ENCODE results near the gene NT5C1A. TPM values are rescaled to one million over a fixed set of nuclear protein-coding genes. Genes with fewer than 3 reads are reported as not detected.
A peak's percentile ranks its signal among the peaks of the same experiment; 100 is the strongest.

NT5C1A gene
- total RNA-seq, 2 donors from 2014 or later, result 0.29 TPM; not detected in 1

GRCh38 chr1:39696448-39696847 is 24.5 kb upstream of the NT5C1A start:
- Mint-ChIP-seq H3K4me1 (ENCODE audit: low read depth) (peaks cover 30% of the 10 kb centered on the region), H3K27ac (no peak overlapping the region), H3K27me3 (ENCODE audit: low read depth) (peaks cover 35% of the 10 kb centered on the region), H3K4me3 (no peak overlapping the region), H3K36me3 (ENCODE audit: insufficient read depth in 2 of 2) (no peaks in the 10 kb centered on the region), H3K9me3 (no peaks in the 10 kb centered on the region)
- ATAC-seq (replicated peaks in 1 of 2), result no peak
- no peak for DNase-seq

- no peak overlapping the region for H3K4me3 Mint-ChIP-seq
- H3K27ac Mint-ChIP-seq, result no peak overlapping the region
- ATAC-seq (replicated peaks in 1 of 2), result no peak
- peaks cover 41% of the 10 kb centered on the region for H3K4me1 Mint-ChIP-seq (ENCODE audit: low read depth)
- no peaks in the 10 kb centered on the region for H3K9me3 Mint-ChIP-seq
- H3K36me3 Mint-ChIP-seq (ENCODE audit: insufficient read depth in 2 of 2), result no peaks in the 10 kb centered on the region
- H3K27me3 Mint-ChIP-seq (ENCODE audit: low read depth), result peaks cover 35% of the 10 kb centered on the region
- DNase-seq, result no peak
Measured at GRCh38 chr1:39695016-39695415, 23.1 kb upstream of the NT5C1A start.

- Mint-ChIP-seq H3K9me3 (no peaks in the 10 kb centered on the region), H3K27ac (no peak overlapping the region), H3K27me3 (ENCODE audit: low read depth) (peaks cover 33% of the 10 kb centered on the region), H3K36me3 (ENCODE audit: insufficient read depth in 2 of 2) (no peaks in the 10 kb centered on the region), H3K4me1 (ENCODE audit: low read depth) (peaks cover 50% of the 10 kb centered on the region), H3K4me3 (no peak overlapping the region)
- DNase-seq (peak in 1 of 2 donors; percentile 40), ATAC-seq (replicated peaks in 1 of 2) (peak; percentile 38 to 55)
Measured at GRCh38 chr1:39694026-39694425, 22.1 kb upstream of the NT5C1A start.

- peaks cover 31% of the 10 kb centered on the region for H3K27me3 Mint-ChIP-seq (ENCODE audit: low read depth)
- H3K27ac Mint-ChIP-seq, result no peak overlapping the region
- H3K4me1 Mint-ChIP-seq (ENCODE audit: low read depth), result peaks cover 50% of the 10 kb centered on the region
- no peaks in the 10 kb centered on the region for H3K9me3 Mint-ChIP-seq
- H3K36me3 Mint-ChIP-seq (ENCODE audit: insufficient read depth in 2 of 2), result no peaks in the 10 kb centered on the region
- DNase-seq (peak in 1 of 2 donors; percentile 22), ATAC-seq (replicated peaks in 1 of 2) (no peak)
- H3K4me3 Mint-ChIP-seq, result peak overlapping the region; percentile 53 to 87
Measured at GRCh38 chr1:39692152-39693074, 20.5 kb upstream of the NT5C1A start.

GRCh38 chr1:39691383-39692151 is 19.7 kb upstream of the NT5C1A start, which contains the start of gene HPCAL4:
HPCAL4 (minus strand) TSS chr1:39691433; CDS start chr1:39684603, 6,830 bp downstream.
- H3K36me3 Mint-ChIP-seq (ENCODE audit: insufficient read depth in 2 of 2), result no peaks in the 10 kb centered on the region
- H3K27me3 Mint-ChIP-seq (ENCODE audit: low read depth), result peaks cover 26% of the 10 kb centered on the region
- no peak within 1 kb of the TSS for H3K27ac Mint-ChIP-seq
- peaks cover 50% of the 10 kb centered on the region for H3K4me1 Mint-ChIP-seq (ENCODE audit: low read depth)
- H3K4me3 Mint-ChIP-seq, result peak within 1 kb of the TSS; percentile 87 to 90
- ATAC-seq (replicated peaks in 1 of 2), result peak; percentile 92 to 96
- peak; percentile 84 to 90 for DNase-seq
- H3K9me3 Mint-ChIP-seq, result no peaks in the 10 kb centered on the region

- no peak for ATAC-seq (replicated peaks in 1 of 2)
- peaks cover 26% of the 10 kb centered on the region for H3K27me3 Mint-ChIP-seq (ENCODE audit: low read depth)
Measured at GRCh38 chr1:39690794-39691382, 19.0 kb upstream of the NT5C1A start.

GRCh38 chr1:39690225-39690624 is 18.3 kb upstream of the NT5C1A start:
- no peaks in the 10 kb centered on the region for H3K36me3 Mint-ChIP-seq (ENCODE audit: insufficient read depth in 2 of 2)
- peaks cover 47% of the 10 kb centered on the region for H3K4me1 Mint-ChIP-seq (ENCODE audit: low read depth)
- DNase-seq (no peak), ATAC-seq (replicated peaks in 1 of 2) (no peak)
- no peaks in the 10 kb centered on the region for H3K9me3 Mint-ChIP-seq
- peaks cover 26% of the 10 kb centered on the region for H3K27me3 Mint-ChIP-seq (ENCODE audit: low read depth)
- peak overlapping the region; percentile 87 to 90 for H3K4me3 Mint-ChIP-seq
- no peak overlapping the region for H3K27ac Mint-ChIP-seq

More at GRCh38 chr1:39690794-39691382, 19.0 kb upstream of the NT5C1A start:
- H3K4me1 Mint-ChIP-seq (ENCODE audit: low read depth), result peaks cover 50% of the 10 kb centered on the region
- no peak overlapping the region for H3K27ac Mint-ChIP-seq
- peak overlapping the region; percentile 87 to 90 for H3K4me3 Mint-ChIP-seq
- no peaks in the 10 kb centered on the region for H3K36me3 Mint-ChIP-seq (ENCODE audit: insufficient read depth in 2 of 2)
- DNase-seq, result no peak
- no peaks in the 10 kb centered on the region for H3K9me3 Mint-ChIP-seq

- Mint-ChIP-seq H3K9me3 (no peaks in the 10 kb centered on the region), H3K4me3 (peak overlapping the region in 1 of 2 donors; percentile 90), H3K36me3 (ENCODE audit: insufficient read depth in 2 of 2) (peaks cover 0 to 1% of the 10 kb centered on the region in 2 donors), H3K27me3 (ENCODE audit: low read depth) (peaks cover 32% of the 10 kb centered on the region), H3K27ac (no peak overlapping the region), H3K4me1 (ENCODE audit: low read depth) (peaks cover 45% of the 10 kb centered on the region)
- DNase-seq (no peak), ATAC-seq (replicated peaks in 1 of 2) (no peak)
Measured at GRCh38 chr1:39689635-39690034, 17.7 kb upstream of the NT5C1A start.

GRCh38 chr1:39689214-39689613 is 17.3 kb upstream of the NT5C1A start:
- DNase-seq (no peak), ATAC-seq (replicated peaks in 1 of 2) (no peak)
- H3K36me3 Mint-ChIP-seq (ENCODE audit: insufficient read depth in 2 of 2), result peaks cover 0 to 1% of the 10 kb centered on the region in 2 donors
- H3K9me3 Mint-ChIP-seq, result no peaks in the 10 kb centered on the region
- no peak overlapping the region for H3K27ac Mint-ChIP-seq
- H3K4me3 Mint-ChIP-seq, result no peak overlapping the region
- H3K27me3 Mint-ChIP-seq (ENCODE audit: low read depth), result peaks cover 35% of the 10 kb centered on the region
- H3K4me1 Mint-ChIP-seq (ENCODE audit: low read depth), result peaks cover 44% of the 10 kb centered on the region

GRCh38 chr1:39688706-39689105 is 16.8 kb upstream of the NT5C1A start:
- H3K27me3 Mint-ChIP-seq (ENCODE audit: low read depth), result peaks cover 35% of the 10 kb centered on the region
- no peak for DNase-seq

GRCh38 chr1:39687243-39687642 is 15.3 kb upstream of the NT5C1A start:
- Mint-ChIP-seq H3K27me3 (ENCODE audit: low read depth) (peaks cover 38% of the 10 kb centered on the region), H3K4me3 (no peak overlapping the region), H3K36me3 (ENCODE audit: insufficient read depth in 2 of 2) (peaks cover 1 to 2% of the 10 kb centered on the region in 2 donors)

More at GRCh38 chr1:39688706-39689105, 16.8 kb upstream of the NT5C1A start:
- H3K4me1 Mint-ChIP-seq (ENCODE audit: low read depth), result peaks cover 42% of the 10 kb centered on the region
- H3K4me3 Mint-ChIP-seq, result no peak overlapping the region
- ATAC-seq (replicated peaks in 1 of 2), result no peak
- no peak overlapping the region for H3K27ac Mint-ChIP-seq
- H3K36me3 Mint-ChIP-seq (ENCODE audit: insufficient read depth in 2 of 2), result peaks cover 0 to 1% of the 10 kb centered on the region in 2 donors
- H3K9me3 Mint-ChIP-seq, result no peaks in the 10 kb centered on the region

GRCh38 chr1:39685071-39685470 is 13.2 kb upstream of the NT5C1A start:
- peaks cover 1 to 2% of the 10 kb centered on the region in 2 donors for H3K36me3 Mint-ChIP-seq (ENCODE audit: insufficient read depth in 2 of 2)
- ATAC-seq (replicated peaks in 1 of 2) (no peak), DNase-seq (no peak)
- peak overlapping the region; percentile 24 to 48 for H3K4me3 Mint-ChIP-seq
- peak overlapping the region; percentile 70 for H3K27ac Mint-ChIP-seq
- peaks cover 37% of the 10 kb centered on the region for H3K27me3 Mint-ChIP-seq (ENCODE audit: low read depth)
- peaks cover 26% of the 10 kb centered on the region for H3K4me1 Mint-ChIP-seq (ENCODE audit: low read depth)
- no peaks in the 10 kb centered on the region for H3K9me3 Mint-ChIP-seq

More at GRCh38 chr1:39687243-39687642, 15.3 kb upstream of the NT5C1A start:
- ATAC-seq (replicated peaks in 1 of 2), result no peak
- no peak for DNase-seq
- Mint-ChIP-seq H3K9me3 (no peaks in the 10 kb centered on the region), H3K27ac (no peak overlapping the region), H3K4me1 (ENCODE audit: low read depth) (peaks cover 33% of the 10 kb centered on the region)
